NCI-H82 (cell line): ENCODE measurements around the gene HACL1.
"Not testable (repeated sequence)": the region's sequence is repeated elsewhere in the genome, so short reads cannot be mapped to it uniquely, and the experiment has no call there.

Experiments used
- DNase-seq: peaks from one replicate; lab custom pipeline; 2025; lab: John Stamatoyannopoulos, UW

The HACL1 gene

DNA sequence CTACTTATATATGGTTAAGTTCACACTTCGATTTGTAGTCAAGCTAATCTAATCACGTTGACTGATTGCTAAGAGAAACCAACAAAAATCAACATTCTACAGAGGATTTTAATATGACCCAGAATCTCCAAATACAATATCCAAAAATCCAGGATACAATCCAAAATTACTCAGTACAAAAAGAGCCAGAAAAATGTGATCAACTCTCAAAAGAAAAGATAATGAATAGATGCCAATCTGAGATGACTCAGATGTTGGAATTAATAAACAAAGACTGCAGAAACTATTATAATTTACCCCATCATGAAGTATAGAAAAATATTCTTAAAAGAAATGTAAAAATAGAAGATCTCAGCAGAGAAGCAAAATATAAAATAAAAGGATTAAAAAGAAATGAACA is 22.3 kb downstream of the HACL1 start:
- DNase-seq, result no peak

- DNase-seq, result no peak
These were observed 23.0 kb downstream of the HACL1 start for GRCh38 chr3:15578289-15578867.

DNA sequence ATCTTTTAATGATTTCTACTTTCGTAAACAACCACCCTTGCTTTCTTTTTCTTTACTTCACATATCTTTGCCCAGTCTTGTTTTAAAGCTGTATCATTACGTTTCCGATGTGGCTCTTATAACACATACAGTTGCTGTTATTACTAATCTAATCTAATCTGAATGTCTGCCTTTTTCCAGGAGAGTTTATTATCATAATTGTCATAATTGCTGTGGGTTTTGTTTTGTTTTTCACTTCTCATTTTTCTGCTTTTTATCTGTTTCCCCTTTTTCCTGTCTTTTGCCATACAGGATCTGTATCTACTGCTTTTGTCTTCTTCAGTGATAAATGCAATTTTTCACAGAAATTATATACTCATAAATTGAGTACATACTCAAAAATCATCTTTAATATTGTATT is 24.9 kb downstream of the HACL1 start:
- DNase-seq, result no peak

DNA sequence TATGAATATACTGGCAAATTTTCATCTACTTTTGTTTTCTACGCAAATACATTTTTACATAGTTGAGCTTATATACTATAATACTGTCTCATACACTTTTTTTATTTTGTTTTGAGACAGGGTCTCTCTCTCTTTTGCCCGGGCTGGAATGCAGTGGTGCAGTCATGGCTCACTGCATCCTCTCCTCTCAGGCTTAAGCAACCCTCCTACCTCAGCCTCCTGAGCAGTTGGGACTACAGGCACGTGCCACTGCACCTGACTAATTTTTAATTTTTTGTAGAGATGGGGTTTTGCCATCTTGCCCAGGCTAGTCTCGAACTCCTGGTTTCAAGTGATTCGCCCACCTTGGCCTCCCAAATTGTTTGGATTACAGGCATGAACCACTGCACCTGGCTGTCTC is 25.9 kb downstream of the HACL1 start:
- DNase-seq, result no peak

- no peak for DNase-seq
These were observed 29.2 kb downstream of the HACL1 start for GRCh38 chr3:15572138-15572537.

GRCh38 chr3:15563190-15563589 is 38.2 kb downstream of the HACL1 start:
- DNase-seq, result no peak

GRCh38 chr3:15562560-15562959 is 38.8 kb downstream of the HACL1 start:
- DNase-seq, result no peak

- DNase-seq, result no peak
These were observed 42.8 kb downstream of the HACL1 start for GRCh38 chr3:15558581-15558980.

DNA sequence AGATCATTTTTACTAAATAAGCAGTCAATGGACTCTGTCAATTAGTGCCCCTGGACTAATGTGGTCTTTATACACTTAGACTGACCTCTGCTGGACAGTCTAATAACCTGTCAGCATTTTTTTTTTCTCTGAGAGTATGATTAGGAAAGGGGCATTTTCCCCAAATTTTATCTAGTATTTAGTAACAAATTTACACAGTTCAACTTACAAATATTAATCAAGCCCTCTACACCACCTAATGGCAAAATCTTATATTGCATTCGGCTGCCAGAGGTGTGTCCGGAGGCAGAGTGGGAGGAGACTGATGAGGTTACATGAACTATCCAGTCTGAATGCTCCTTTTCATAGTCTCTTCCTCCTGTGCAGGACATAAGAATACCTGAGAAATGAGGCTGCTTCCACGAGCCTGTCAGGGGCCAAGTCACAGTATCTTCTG is 43.8 kb downstream of the HACL1 start:
- peak; percentile 71 for DNase-seq

GRCh38 chr3:15556512-15556911 is 44.9 kb downstream of the HACL1 start:
- no peak for DNase-seq

DNA sequence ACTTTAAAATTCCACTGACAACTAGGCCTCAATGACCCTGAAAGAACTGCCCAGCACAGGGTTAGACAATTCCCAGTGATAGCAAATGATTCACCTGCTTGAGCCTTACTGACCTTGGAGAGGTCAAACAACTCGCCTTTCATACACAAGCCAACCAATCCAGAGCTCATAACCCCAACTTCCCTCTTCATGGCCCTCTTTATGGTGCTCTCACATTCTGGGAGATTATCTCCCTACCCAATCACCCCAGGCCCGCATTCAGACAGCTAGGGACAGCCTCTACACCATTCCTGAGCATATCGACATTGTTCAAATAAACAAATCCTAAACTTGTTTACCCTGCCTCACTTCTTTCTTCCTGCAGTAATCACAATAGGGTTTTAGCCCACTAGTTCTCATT is 47.6 kb downstream of the HACL1 start:
- no peak for DNase-seq

GRCh38 chr3:15551902-15552301 is 49.5 kb downstream of the HACL1 start:
- DNase-seq, result no peak

DNA sequence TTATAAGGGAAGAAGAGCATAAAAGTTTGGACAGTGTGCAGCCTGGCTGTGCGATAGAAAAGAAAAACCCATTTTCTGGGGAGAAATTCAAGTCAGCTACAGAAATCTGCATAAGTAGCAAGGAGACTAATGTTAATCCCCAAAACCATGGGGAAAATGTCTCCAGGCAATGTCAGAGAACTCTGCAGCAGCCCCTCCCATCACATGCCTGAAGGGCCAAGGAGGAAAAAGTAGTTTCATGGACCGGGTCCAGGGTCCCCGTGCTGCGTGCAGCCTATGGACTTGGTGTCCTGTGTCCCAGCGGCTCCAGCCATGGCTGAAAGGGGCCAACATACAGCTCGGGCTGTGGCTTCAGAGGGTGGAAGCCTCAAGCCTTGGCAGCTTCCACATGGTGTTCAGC is 51.5 kb downstream of the HACL1 start:
- DNase-seq, result no peak

GRCh38 chr3:15542614-15543013 is 58.8 kb downstream of the HACL1 start:
- no peak for DNase-seq

DNA sequence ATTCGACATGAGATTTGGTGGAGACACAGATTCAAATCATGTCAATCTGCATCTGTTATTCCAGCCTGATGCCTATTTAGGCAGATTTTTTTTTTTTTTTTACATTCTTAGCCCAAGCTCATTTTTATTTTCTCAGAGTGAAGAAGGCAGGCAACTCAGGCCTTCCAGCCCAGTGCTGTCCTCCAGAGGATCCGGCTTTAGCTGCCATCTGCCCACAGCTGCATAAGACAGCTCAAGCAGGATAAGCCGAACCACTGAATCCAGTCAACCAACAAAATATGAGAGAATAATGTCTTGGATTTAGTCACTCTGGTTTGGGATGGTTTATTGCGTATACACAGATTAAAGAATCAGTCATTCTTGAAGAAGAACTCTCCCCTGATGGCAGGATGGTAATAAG is 60.0 kb downstream of the HACL1 start:
- peak; percentile 95 for DNase-seq

- peak; percentile 33 for DNase-seq
These were observed 62.3 kb downstream of the HACL1 start for GRCh38 chr3:15539066-15539465.

- DNase-seq, result no peak
These were observed 63.0 kb downstream of the HACL1 start for GRCh38 chr3:15538345-15538744.

DNA sequence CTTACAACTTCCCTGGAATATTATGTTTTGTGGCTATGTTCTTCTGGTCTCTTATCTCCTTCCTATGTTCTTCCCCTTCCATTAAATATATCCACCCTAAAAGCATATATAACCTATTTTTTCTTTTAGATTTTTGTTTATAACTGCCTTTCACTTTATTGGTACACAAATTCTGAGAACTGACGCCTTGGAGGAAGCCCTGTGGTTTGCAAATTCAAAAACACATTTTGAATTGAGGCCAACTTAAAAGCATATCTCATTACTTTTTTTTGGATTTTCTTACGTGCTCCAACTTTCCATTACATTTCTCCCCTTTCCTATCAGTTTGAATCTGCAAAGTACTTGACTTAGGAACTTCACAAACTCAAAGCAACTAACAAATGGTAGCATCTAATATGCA is 64.5 kb downstream of the HACL1 start:
- no peak for DNase-seq

DNA sequence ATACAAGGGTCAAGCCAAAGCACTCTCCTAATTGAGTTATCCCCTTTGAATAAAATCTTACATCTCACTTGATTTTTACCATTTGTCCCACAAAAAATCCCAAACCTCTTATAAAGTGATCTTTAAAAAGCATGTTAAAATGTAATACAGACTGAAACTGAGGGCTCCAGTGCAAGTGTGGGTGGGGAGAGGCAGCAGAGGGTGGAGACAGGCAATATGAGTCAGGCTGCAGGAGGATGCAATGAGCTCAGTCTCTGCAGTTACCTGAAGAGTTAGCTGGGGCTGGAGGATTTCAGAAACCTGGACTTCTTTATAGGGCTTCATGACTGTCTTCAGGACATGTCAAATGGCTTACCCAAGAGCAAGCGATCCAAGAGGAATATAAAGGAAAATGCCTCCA is 65.6 kb downstream of the HACL1 start:
- DNase-seq, result no peak

DNA sequence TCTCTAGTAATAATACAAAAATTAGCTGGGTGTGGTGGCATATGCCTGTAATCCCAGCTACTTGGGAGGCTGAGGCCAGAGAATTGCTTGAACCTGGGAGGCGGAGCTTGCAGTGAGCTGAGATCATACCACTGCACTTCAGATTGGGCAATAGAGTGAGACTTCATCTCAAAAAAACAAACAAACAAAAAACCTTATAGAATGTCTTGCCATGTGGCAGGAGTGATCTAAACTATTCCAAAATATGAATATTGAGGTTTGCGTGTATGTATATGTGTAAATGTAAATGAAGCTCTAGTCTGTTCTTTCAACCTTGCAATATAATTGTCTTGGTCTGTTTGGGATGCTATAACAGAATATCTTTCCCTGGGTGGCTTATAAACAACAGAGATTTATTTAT is 68.8 kb downstream of the HACL1 start:
- not testable (repeated sequence) for DNase-seq

DNA sequence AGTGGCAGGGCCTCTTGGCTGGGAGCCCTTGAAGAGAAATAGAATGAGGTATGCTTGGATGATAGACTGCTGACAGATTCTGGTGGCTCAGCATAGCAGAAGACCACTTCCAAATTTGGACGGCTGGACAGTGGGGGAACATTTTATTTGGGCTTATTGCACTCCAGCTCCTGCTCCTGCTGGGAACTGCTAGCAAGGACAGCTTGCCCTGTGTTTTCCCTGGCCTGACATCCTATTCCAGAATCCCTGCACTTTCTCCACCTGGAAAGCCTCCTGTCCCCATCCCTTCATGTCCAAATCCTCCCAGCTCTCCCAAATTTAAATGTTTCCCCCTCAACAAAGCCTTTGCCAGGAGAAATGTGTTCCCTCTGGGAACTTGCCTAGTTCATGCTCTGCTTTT is 70.0 kb downstream of the HACL1 start:
- DNase-seq, result no peak

GRCh38 chr3:15528854-15529537 is 72.4 kb downstream of the HACL1 start:
- DNase-seq, result peak; percentile 79

DNA sequence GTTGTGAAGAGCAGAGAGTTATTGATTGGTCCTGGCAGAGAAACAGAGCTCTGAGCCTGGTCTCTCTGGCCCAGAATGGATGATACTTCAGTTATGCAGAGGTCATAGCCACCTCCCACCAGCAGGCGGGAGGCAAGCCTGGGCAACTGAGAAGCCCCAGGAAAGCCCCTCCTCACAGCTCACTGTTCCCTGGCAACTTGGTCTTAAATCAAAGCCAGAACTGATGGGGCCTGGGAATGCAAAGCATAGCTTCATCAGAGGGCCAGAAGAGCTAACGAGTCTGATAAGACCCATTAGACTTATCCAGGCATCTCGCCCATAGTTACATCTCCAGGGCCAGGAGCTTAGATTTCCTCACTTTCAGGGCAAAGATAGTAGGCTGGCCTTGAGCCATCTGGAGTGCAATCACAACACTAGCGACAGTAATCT is 74.3 kb downstream of the HACL1 start:
- peak; percentile 88 for DNase-seq

- DNase-seq, result no peak
These were observed 75.6 kb downstream of the HACL1 start for GRCh38 chr3:15525790-15526189.
